AG04450 (cell line): ENCODE measurements around the gene CYP4F22. TPM values are rescaled to one million over a fixed set of nuclear protein-coding genes. Genes with fewer than 3 reads are reported as not detected.

Source experiments
- CTCF ChIA-PET: fragments of 300-600, 350-600 bp; formaldehyde crosslinking; extraction: SDS; loops from one replicate; lab custom pipeline; 2022; ENCODE audit warnings: antibody characterized with exemption, inconsistent platforms; lab: Charles Lee
- POLR2A ChIA-PET: fragments of 350-600 bp; formaldehyde crosslinking; extraction: SDS; loops from one replicate; lab custom pipeline; 2021; ENCODE audit warnings: antibody characterized with exemption, inconsistent platforms; lab: Yijun Ruan, JAX
- DNase-seq: peaks from one replicate; pipeline ENCODE4 v3.0.0-alpha.2; 2011; ENCODE audit warnings: low read depth, low spot score
- H3K27ac ChIP-seq: one replicate; pipeline ENCODE4 v1.5.1; 2012; ENCODE audit warnings: low read depth, low read length, control low read depth
- H3K27me3 ChIP-seq: one replicate; pipeline ENCODE4 v1.6.0; 2012; ENCODE audit warnings: low read length; ENCODE audit not compliant: control insufficient read depth, insufficient read depth
- H3K4me3 ChIP-seq: 2 replicates; pipeline ENCODE4 v1.5.1; 2011; ENCODE audit warnings: mild to moderate bottlenecking, low read depth, low read length, control low read depth
- H3K9me3 ChIP-seq: 2 replicates; pipeline ENCODE4 v1.5.1; 2012; ENCODE audit warnings: low read length; ENCODE audit not compliant: control insufficient read depth, insufficient read depth
- polyA plus RNA-seq: library from polyadenylated mRNA; depleted of rRNA; stranded (reverse); fragments of >200 nt; gene quantifications from 2 replicates; pipeline ENCODE4 v1.2.3, GENCODE V29; 2011
- TF ChIP-seq, protein P1 (sequence below): IDR thresholded peaks from 2 replicates; pipeline ENCODE4 v1.5.1; 2011; ENCODE audit warnings: low read depth, low read length, control low read depth, inconsistent platforms

The CYP4F22 gene
- polyA plus RNA-seq, 1 experiment, result not detected

DNA sequence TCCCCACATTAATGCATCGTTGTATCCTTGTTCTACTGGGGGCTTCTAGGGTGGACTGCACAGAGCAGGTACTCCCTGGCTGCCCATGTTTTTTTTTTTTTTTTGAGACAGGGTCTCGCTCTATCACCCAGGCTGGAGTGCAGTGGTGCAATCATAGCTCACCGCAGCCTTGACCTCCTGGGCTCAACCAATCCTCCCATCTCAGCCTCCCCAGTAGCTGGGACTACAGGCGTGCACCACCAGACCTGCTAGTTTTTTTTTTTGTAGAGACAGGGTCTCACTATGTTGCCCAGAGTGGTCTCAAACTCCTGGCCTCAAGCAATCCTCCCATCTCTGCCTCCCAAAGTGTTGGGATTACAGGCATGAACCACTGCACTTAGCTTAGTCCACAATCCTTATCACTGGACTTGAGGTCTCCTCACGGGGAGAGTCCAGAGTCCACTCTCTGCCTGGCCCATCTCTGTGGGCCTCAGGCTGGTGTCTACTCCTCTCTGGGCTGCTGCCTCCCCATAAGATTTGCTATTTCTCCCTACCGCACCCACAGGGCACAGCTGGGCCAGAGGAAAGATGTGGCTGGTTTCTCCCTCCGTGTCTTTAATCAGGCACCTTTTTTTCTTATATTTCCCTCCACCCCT is 56.3 kb downstream of the CYP4F22 start:
- Histone ChIP-seq H3K27me3 (peaks cover 9% of the 10 kb centered on the region), H3K27ac (no peak overlapping the region), H3K4me3 (no peak overlapping the region), H3K9me3 (no peaks in the 10 kb centered on the region; the same call in 1 of the 2 replicates)
- DNase-seq, result no peak
- CTCF ChIA-PET, result interaction anchor here (0.6 kb wide), 2 partner anchors 406 to 778 kb away, joined by 3 read pairs; no protein-coding TSS in a partner anchor
- POLR2A ChIA-PET, result interaction anchor here (0.8 kb wide), 1 partner anchor 410 kb away, joined by 9 read pairs; no protein-coding TSS in a partner anchor
- TF ChIP-seq, protein P1, sequence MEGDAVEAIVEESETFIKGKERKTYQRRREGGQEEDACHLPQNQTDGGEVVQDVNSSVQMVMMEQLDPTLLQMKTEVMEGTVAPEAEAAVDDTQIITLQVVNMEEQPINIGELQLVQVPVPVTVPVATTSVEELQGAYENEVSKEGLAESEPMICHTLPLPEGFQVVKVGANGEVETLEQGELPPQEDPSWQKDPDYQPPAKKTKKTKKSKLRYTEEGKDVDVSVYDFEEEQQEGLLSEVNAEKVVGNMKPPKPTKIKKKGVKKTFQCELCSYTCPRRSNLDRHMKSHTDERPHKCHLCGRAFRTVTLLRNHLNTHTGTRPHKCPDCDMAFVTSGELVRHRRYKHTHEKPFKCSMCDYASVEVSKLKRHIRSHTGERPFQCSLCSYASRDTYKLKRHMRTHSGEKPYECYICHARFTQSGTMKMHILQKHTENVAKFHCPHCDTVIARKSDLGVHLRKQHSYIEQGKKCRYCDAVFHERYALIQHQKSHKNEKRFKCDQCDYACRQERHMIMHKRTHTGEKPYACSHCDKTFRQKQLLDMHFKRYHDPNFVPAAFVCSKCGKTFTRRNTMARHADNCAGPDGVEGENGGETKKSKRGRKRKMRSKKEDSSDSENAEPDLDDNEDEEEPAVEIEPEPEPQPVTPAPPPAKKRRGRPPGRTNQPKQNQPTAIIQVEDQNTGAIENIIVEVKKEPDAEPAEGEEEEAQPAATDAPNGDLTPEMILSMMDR, result no peak

DNA sequence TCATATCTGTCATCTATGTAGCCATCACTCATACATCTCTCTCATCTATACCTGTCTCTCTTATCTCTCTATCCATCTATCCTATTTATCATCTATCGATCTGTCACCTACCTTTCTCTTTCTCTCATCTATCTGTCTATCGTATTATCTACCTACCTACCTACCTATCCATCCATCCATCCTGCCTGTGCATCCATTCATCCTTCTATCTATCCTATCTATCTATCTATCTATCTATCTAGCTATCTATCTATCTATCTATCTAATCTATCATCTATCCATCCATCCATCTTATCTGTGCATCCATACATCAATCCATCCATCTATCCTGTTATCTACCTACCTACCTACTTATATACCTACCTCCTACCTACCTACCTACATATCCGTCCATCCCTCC is 62.1 kb downstream of the CYP4F22 start:
- no peak overlapping the region for H3K27ac ChIP-seq
- no peak for DNase-seq
- POLR2A ChIA-PET, result no interaction called here
- H3K9me3 ChIP-seq, result no peaks in the 10 kb centered on the region
- CTCF ChIA-PET, result no interaction called here
- no peak overlapping the region for H3K4me3 ChIP-seq
- peaks cover 5% of the 10 kb centered on the region for H3K27me3 ChIP-seq
- TF ChIP-seq, protein P1, result no peak

DNA sequence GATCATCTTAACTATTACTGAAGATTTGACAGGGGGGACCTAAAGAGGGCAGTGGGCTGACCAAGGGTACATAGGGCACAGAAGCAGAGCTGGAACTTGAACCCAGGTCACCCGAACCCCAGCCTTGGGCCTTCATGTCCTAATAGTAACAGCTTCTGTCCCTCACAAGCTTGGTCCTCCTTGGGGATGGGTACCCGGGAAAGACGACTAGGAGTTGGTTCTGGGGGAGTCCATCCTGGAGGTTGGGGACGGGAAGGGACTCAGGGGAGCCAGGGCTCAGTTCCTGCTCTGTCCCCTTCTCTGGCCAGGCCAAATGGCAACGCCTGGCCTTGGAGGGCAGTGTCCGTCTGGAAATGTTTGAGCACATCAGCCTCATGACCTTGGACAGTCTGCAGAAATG is 67.1 kb downstream of the CYP4F22 start:
- Histone ChIP-seq H3K4me3 (no peak overlapping the region), H3K27ac (no peak overlapping the region), H3K9me3 (no peaks in the 10 kb centered on the region), H3K27me3 (no peaks in the 10 kb centered on the region)
- ChIA-PET POLR2A (no interaction called here), CTCF (no interaction called here)
- no peak for DNase-seq
- TF ChIP-seq, protein P1, result no peak

DNA sequence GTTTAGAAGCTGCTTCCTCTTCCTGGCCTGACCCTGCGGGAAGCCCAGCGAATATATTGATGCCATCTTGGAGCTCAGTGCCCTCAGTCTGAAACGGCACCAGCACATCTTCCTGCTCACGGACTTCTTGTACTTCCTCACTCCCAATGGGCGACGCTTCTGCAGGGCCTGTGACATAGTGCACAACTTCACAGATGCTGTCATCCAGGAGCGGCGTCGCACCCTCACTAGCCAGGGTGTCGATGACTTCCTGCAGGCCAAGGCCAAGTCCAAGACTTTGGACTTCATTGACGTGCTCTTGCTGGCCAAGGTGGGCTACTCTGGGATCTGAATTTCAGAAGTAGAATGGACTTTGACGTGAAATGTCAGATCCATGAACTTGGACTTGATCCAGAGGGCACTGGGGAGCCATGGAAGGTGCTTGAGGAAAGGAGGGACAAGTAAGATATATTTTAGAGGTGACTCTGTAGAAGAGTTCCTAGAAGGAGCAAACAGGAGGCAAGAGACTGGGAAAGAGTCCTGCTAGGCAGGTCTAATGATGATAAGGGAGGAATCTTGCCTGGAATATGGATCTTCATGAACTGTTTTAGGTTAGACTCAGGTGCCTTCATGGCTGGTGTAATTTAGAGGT is 68.3 kb downstream of the CYP4F22 start:
- DNase-seq, result no peak
- Histone ChIP-seq H3K9me3 (no peaks in the 10 kb centered on the region), H3K27ac (no peak overlapping the region), H3K4me3 (no peak overlapping the region), H3K27me3 (peaks cover 2% of the 10 kb centered on the region)
- ChIA-PET CTCF (no interaction called here), POLR2A (no interaction called here)
- TF ChIP-seq, protein P1, result no peak

DNA sequence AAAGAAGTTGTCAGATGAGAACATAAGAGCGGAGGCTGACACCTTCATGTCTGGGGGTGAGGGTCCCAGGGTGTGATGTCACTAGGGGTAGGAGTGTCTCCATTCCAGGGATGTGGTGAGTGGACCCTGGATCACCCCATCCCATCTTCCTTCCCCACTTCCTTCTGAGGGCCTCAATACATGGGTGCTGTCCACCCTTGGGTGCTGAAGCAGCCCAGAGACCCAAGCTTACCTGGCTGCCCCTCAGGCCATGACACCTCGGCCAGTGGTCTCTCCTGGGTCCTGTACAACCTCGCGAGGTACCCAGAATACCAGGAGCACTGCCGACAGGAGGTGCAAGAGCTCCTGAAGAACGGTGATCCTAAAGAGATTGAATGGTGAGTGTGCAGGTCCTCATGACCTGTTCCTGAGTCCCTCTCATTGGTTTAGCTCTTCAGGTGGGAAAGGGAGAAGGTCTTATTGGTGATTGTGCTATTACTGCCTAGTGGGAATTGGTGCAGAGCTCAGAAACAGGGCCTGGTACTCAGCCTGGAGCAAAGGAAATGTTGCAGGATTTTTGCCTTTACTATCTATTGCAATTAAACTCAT is 69.0 kb downstream of the CYP4F22 start:
- TF ChIP-seq, protein P1, result no peak
- Histone ChIP-seq H3K27me3 (peaks cover 2% of the 10 kb centered on the region), H3K4me3 (no peak overlapping the region), H3K9me3 (no peaks in the 10 kb centered on the region), H3K27ac (no peak overlapping the region)
- no peak for DNase-seq
- POLR2A ChIA-PET, result no interaction called here
- CTCF ChIA-PET, result no interaction called here
